HG03280 (cell line): ENCODE data around the gene NLRC5.
A peak's percentile ranks its signal among the peaks of the same experiment; 100 is the strongest.
"Not testable (repeated sequence)": the region's sequence is repeated elsewhere in the genome, so short reads cannot be mapped to it uniquely, and the experiment has no call there.

Experiments
- ATAC-seq: cut with Tn5 transposase; IDR thresholded peaks from one replicate; pipeline ENCODE4 v1.9.1; 2021; ENCODE audit warnings: mild to moderate bottlenecking, moderate library complexity; ENCODE audit not compliant: unreplicated experiment

The NLRC5 gene

DNA sequence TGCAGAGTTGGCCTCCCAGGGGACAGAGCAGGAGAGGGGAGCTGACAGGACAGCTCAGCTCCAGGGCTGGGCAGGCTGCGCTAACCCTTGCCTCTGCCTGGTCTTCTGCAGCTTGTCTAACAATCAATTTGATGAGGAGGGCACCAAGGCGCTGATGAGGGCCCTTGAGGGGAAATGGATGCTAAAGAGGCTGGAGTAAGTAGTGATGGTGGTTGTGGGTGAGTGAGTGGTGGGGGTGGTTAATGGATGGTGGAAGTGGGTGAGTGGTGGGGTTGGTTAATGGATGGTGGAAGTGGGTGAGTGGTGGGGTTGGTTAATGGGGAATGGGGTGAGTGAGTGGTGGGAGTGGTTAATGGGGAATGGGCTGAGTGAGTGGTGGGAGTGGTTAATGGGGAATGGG, 81.1 kb downstream of the NLRC5 start:
- no peak for ATAC-seq

DNA sequence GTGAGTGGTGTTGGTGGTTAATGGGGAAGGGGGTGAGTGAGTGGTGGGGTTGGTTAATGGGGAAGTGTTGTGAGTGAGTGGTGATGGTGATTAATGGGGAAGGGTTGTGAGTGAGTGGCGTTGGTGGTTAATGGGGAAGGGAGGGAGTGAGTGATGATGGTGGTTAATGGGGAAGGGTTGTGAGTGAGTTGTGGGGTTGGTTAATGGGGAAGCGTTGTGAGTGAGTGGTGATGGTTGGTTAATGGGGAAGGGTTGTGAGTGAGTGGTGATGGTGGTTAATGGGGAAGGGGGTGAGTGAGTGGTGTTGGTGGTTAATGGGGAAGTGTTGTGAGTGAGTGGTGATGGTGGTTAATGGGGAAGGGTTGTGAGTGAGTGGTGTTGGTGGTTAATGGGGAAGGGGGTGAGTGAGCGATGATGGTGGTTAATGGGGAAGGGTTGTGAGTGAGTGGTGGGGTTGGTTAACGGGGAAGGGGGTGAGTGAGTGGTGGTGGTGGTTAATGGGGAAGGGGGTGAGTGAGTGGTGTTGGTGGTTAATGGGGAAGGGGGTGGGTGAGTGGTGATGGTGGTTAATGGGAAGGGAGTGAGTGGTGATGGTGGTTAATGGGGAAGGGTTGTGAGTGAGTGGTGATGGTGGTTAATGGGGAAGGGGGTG, 81.8 kb downstream of the NLRC5 start:
- not testable (repeated sequence) for ATAC-seq

DNA sequence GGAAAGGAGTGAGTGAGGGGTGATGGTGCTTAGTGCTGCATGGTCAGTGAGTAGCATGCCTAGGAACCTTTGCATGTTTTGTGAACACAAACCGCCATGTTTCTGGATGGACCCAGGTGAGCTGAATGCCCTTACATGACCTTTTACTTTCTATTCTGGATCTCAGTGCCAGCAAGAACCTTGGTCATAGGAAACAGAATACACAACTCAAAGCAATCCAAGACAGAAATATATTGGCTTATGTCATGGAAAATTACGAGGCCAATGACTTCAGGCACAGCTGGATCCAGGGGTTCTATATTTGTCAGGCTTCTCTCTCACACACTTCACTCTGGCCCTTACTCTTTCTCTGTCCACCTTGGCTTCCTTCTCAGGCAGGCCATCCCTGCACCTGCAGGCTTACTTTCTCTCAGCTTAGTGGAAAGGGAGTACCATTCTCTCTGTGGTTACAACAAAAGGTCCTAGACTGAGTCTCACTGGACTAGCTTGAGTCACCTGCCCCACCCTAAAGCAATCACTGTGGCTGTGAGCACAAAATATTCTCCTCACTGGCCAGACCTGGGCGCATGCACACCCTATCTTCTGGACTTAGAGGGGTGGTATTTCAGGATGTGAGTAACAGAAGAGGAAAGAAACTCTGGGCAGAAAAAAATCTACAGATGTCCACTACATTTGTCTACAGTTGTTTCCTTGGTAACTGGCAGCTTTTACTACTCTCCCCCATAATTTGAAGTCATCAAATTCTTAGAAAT, 82.7 kb downstream of the NLRC5 start:
- no peak for ATAC-seq

DNA sequence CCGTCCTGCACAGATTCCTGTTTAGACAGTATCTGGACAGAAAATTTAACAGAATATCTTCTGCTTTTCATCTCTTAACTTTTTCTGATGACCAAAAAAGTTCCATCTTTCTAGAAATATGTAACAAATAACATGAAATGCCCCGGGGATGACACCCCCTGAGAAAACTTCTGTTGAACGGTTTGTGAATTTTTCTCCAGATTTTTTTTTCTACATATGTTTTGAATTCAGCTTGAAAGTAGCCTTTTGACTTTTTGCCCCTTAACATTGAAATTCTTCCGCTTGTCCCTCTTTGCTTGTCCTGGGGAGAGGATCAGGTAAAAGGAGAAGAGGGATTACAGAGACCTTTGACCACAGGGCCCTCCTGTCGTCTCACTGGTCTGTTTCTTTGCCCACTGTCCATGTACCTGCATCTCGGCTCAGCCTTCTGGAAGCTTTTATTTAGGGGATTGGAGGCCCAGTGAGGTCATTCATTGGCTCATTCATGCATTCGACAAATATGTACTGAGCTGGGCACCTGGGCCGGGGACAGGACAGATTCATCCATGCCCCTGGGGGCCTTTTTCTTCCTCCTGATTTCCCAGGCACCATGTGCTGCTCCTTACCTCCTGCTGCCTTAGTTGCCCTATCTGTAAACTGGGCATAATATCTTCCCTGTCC, 83.4 kb downstream of the NLRC5 start:
- no peak for ATAC-seq

DNA sequence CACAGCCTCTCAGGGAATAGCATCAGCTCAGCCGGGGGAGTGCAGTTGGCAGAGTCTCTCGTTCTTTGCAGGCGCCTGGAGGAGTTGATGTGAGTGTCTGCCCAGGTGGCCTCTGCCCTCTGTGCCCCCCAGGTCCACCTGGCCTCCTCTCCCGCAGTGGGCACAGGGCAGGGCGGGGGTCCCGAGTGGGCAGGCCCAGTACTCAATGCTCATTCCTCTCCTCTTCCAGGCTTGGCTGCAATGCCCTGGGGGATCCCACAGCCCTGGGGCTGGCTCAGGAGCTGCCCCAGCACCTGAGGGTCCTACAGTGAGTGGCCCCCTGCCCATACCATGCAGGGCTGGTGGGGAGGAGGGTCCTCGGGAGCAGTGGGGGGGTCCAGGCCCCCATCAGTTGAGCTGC, 88.4 kb downstream of the NLRC5 start:
- ATAC-seq = no peak

DNA sequence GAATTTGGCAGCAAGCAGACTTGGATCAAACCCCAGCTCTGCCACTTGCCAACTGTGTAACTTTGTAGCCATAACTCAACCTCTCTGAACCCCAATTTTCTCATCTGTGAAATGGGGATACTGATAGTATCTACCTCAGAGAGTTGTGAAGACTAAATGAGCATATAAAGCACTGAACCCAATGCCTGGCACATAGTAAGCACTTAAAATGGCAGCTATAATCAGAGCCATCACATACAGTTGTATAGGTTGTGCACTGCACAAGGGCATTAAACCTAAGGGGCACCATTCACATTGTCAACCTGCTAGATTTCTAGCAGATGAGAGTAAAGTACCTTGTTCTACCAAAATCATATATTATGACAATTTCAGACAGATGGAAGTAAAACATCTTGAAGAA, 92.4 kb downstream of the NLRC5 start:
- ATAC-seq = no peak

DNA sequence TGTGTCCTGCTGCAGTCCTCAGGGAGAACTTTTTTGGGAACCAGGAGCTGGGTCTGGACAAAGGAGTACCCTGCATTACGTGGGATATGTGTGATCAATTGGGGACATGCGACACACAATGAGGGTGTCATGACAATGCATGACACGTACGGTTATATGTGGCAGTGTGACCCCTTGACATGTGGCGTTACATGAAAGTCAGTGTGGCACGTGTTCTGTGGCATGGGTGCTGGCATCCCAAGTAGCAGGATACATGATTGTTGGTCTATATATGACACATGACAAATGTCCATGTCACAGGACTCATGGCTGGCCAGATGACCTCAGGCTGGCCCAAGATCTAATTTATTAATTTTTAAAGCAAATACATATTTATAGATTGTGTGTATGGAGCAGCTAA, 93.3 kb downstream of the NLRC5 start:
- no peak for ATAC-seq

DNA sequence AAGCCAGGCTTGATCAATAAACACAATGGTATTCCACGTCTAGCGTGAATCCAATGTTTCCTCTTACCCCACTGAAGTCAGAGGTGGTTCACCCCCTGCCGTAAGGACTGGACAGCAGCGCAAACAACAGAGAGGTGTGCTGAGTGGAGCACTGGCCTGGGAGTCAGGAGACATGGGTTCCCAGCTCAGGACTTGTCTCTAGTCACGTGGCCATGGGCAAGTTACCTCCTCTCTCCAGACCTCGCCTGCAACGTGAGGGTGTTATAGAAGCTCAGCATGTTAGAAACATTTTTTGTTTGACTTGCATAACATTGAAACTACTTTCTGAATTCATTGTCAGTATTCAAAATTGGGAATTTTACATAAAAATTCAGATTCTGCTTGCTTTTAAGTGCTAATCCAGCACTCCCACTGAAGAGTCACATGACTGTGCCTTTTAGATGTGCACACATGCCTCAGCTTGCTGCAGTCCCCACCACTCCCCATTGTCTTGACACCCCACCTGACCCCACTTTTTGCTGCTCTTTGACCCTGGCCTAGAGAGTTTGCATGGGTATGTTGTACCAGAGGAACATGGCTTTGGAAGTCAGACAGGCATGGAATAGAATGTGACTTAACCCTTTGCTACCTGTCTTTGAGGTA, 94.2 kb downstream of the NLRC5 start:
- no peak for ATAC-seq

DNA sequence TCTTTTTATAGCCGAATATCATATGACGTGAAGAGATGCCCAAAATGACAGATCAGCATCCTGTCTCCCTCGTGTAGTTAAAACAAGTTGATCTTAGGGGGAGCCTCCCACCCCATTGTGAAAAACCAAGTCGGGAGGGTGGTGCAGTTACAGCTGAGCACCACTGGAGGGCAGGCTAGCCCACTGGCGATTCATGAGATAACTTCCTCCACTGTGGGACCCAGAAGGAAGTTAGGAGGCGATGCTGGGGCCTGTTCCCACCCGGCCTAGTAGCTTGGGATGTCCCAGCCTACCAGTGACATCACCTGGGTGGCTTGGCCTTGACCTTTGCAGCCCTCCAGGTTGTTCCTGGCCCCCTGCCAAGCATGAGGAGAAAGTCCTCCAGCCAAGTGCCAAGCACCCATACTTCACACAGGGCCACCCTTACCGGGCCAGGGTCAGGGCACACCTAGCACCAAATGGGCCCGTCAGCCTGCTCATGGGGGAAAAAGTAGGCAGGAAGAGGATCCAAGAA, 95.0 kb downstream of the NLRC5 start:
- no peak for ATAC-seq

DNA sequence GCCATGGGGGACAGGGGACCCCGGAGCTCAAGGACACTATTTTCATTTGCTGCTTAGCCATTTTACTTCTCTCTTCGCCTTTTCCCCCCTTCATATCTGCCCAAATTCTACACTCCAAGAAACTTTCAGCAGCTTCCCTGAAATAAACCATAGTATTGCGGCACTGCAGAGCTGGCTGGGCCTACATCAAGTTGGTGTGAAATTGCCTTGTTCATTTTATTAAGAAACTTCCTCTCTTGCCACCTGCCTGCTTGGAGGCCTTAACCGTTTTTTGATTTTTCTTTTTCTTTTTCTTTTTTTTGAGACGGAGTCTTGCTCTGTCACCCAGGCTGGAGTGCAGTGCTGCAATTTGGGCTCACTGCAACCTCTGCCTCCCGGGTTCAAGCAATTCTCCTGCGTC, 95.6 kb downstream of the NLRC5 start:
- ATAC-seq = no peak

DNA sequence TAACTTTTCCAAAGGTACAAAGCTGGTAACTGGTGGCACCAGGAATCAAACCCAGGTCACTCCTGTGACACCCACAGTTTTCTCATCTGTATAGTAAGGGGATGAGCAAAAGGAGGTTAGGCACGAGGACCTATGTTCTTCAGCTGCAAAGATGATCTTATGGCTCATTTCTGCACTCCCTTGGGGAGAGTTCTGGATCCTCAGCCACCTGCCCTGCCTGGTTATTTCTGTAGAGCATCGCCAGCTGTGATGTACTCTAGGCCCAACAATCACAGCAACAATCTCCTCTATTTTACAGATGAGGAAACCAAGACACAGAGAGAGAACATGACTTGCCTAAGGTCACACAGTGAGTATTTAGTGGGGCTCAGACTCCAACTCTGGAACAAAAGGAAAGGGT, 97.6 kb downstream of the NLRC5 start:
- no peak for ATAC-seq

DNA sequence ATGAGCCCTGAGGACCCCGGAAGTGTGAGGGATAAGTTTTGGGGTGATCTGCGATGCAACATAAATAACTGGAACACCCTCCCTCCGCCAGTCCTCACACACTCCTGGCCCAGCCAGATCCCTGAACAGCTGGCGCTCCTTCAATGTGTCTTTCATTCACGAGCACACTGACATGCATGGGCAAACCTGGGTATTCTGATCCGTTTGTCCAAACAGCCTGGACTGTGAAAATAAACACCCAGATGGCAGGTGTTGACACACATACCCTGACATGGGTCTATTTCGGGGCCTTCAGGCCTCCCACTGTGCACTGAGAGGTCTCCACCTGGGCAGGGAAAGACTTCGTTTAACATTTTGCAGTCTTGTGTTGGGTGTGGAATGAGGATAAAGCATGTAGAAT, 100.0 kb downstream of the NLRC5 start:
- ATAC-seq = no peak

DNA sequence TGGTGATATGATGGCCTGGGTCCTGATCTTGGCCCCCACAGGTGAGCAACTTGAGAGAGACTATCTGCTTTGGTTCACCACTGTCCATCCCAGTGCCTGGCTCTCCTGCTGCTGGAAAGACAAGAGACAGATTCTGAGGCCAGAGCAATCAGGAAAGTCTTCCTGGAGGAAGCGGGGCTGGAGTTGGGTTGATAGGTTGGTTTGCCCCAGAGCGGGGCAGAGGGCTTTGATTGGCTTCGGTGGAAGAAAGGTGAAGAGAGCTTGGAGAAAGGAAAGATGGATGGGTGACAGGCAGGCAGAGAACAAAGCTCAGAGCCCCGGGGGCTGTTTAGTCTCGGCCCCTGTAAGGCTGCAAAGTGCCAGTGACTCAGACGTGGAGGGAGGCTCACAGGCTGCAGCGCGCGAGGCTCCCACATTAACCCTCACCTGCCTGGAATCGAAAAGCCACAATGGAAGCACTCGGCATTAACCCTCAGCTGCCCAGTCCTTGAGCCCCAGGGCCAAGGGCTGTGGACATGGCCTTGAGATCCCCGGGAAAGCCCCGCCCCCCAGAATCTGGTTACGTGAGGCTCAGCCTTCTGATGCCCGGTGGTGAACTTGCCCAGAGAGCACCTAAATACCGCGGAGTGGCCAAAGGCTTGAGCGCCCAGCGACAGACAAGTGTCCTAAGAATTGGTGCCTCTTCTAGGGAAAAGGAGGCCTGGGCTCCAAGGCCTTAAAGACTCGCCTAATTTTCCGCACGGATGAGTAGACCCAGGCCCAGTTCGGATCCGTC, 102.0 kb downstream of the NLRC5 start:
- no peak for ATAC-seq

DNA sequence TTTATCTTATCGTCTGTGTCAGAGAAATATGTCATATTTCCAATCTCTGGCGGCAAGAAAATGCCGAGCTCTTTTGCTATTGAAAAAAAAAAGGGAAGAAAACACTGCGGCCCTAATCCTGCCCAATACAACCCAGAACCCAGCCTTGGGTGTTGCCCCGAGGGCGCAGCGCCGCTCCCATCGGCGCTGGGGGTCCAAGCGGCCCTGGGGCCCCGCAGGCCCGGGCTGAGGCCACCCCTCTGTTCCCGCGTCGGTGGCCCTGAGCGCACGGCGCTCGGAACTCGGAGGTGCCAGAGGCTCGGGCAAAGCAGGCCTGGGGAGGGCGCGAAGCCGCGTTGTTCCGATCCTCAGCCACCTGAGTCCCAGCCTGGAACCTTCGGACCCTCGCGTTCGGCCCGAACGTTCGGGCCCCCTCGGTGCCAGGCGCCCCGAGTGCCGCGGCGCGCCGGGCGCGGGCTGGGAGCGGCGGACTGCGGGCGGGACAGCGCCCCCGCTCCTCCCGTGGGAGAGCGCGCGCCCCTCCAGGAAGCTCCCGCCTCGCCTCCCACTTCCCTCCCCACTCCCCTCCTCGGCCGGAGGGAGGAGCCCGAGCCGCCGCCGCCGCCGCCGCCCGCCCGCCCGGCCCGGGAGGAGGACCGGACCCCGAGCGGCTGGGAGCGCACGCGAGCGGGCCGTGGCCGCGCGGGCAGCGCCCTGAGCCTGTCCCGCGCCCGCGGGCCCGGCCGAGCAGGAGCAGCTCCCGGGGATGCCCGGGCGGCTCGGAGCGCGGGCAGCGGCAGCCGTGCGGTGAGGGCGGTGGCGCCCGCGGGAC, 102.8 kb downstream of the NLRC5 start, which contains the start of gene CPNE2:
CPNE2 (plus strand) TSS at position 609 of the 811 bp plus-strand sequence. CDS start 18,160 bp downstream, outside the sequence.
- peak; percentile 65 for ATAC-seq

DNA sequence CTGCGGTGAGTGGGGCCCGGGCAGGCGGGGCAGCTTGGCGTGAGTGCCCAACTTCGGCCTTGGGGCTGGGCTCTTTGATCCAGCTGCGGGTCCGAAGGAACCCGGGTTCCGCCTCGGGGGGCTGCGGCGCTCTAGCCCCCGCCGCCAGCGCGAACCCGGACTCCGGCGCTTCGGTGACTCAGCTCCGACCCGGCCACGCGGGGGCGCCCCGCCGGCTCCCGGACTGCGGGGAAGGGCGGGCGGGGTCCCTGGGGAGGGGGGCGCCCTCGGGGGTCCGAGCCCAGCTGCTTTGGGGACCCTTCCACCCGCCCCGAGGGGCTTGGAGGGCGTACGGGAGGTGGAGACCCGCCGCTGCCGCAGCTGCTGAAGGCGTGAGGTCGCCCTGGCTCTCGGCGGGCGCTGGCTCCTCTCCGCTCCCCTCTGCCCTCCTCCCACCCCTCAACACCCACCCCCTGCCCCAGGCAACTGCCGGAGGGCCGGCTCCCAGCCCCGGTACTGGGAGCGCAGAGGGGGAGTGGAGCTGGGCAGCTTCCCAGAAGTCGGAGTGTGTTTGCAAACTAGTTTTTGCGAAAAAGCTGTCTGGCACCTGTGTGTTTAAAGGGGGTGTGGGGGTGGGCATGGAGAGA, 103.5 kb downstream of the NLRC5 start:
- peak; percentile 45 for ATAC-seq

DNA sequence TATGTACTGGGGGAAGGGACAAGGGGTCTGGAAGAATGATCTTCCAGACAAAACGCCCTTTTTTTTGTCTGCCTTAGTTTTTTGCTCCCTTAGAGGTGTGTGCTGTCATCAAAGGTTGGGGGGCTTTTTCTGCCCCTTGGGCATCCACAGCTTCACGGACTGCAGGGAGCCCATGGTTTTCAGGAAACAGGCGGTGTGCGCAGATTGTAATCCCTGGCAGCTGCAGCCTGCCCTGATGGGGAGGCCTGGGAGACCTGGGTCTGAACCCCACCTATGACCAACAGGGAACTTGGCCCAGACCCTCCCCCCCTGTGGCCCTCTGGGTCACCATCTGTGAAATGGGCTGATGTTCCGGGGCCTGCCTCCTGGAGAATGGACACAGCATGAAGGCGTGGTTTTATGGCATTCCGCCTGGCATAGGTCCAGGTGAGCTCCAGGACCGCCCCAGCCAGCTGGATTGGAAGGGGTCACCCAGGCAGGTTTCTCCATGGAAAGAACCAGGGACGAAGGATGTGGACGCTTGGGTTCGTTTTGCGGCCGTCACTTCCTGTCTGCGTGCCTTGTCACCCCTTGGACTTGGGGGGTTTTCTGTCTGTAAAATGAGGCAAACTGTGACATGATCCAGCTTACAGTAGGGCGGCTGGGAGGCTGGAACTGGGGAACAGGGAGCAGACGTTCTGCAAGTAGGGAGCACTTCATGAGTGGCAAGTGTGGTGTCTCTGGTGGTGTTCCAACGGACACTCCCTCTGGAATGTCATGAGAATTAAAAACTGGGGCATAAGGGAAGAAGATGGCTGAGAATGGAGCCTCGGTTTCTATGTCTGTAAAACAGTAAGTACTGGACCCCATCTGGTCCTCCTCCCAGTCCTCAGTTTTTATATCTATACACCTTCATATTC, 104.6 kb downstream of the NLRC5 start:
- no peak for ATAC-seq

DNA sequence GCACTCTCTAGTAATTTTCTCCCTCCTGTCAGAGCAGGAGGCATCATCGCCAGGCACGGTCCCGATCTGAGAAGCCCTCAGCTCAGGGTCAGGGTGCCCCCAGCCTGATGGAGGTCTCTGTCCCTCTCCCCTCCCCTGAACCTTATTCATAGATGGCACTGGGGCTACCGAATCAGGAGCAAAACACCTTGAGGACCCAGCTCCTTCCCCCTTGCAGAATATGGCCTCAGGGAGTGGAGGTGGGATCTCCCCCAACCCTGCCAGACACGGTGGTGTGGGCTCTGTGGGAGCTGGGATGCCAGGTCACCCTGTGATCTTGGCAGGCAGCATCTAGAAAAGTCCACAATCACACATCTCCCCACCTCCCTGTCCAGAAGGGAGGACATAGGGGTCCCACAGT, 105.6 kb downstream of the NLRC5 start:
- ATAC-seq = no peak

DNA sequence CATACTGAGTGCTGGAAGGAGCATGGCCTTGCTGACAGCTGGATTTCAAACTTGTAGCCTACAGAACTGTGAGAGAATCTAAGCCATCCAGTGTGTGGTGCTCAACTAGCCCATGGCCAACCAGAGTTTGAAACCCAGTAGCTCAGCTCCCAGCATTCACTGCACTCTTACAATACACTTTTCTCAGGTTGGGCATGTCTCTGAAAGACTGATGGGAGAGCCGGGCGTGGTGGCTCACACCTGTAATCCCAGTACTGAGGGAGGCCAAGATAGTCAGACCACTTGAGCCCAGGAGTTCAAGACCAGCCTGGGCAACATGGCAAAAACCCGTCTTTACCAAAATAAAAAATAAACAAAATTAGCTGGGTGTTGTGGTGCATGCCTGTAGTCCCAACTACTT, 106.8 kb downstream of the NLRC5 start:
- ATAC-seq = no peak
